Stomach smooth muscle (tissue), 2 donors: ENCODE results near the gene ROS1.

Source experiments
- H3K27ac ChIP-seq: one replicate; pipeline ENCODE4 v1.7.0; 2013; ENCODE audit warnings: mild to moderate bottlenecking, low read length, inconsistent platforms
- H3K27me3 ChIP-seq, 2 donors: one replicate each; pipeline ENCODE4 v1.7.0; 2013; ENCODE audit warnings: low read length in 2 of 2; ENCODE audit not compliant: insufficient read depth in 2 of 2, control insufficient read depth in 1 of 2
- H3K36me3 ChIP-seq, 2 donors: one replicate each; pipeline ENCODE4 v1.7.0; 2013; ENCODE audit warnings: low read length in 2 of 2; ENCODE audit not compliant: control insufficient read depth in 2 of 2, insufficient read depth in 2 of 2
- H3K4me1 ChIP-seq: one replicate; pipeline ENCODE4 v1.7.0; 2013; ENCODE audit warnings: low read length; ENCODE audit not compliant: control insufficient read depth, insufficient read depth
- H3K4me3 ChIP-seq, 2 donors: one replicate each; pipeline ENCODE4 v1.7.0; 2013; ENCODE audit warnings: low read length in 2 of 2
- H3K9ac ChIP-seq, 2 donors: one replicate each; pipeline ENCODE4 v1.7.0; 2013; ENCODE audit warnings: low read length in 2 of 2, mild to moderate bottlenecking in 1 of 2
- H3K9me3 ChIP-seq, 2 donors: one replicate each; pipeline ENCODE4 v1.7.0; 2013; ENCODE audit warnings: low read length in 2 of 2; ENCODE audit not compliant: control insufficient read depth in 2 of 2
- donor health status: healthy.
- donor health status: Pancreatic carcinoma.

ROS1 gene

GRCh38 chr6:117311726-117312125 lies 114.0 kb downstream of the ROS1 start:
- H3K27ac ChIP-seq = no peak overlapping the region
- no peaks in the 10 kb centered on the region for H3K9me3 ChIP-seq
- peaks cover 0 to 6% of the 10 kb centered on the region in 2 donors for H3K27me3 ChIP-seq
- H3K36me3 ChIP-seq = no peaks in the 10 kb centered on the region
- no peak overlapping the region for H3K9ac ChIP-seq
- no peaks in the 10 kb centered on the region for H3K4me1 ChIP-seq
- no peak overlapping the region for H3K4me3 ChIP-seq

GRCh38 chr6:117311310-117311709 lies 114.4 kb downstream of the ROS1 start:
- no peak overlapping the region for H3K27ac ChIP-seq
- no peaks in the 10 kb centered on the region for H3K9me3 ChIP-seq
- no peak overlapping the region for H3K9ac ChIP-seq
- H3K4me1 ChIP-seq = no peaks in the 10 kb centered on the region
- H3K36me3 ChIP-seq = no peaks in the 10 kb centered on the region
- H3K27me3 ChIP-seq = peaks cover 0 to 6% of the 10 kb centered on the region in 2 donors
- H3K4me3 ChIP-seq = no peak overlapping the region

- no peak overlapping the region for H3K4me3 ChIP-seq
- H3K27me3 ChIP-seq = peaks cover 0 to 6% of the 10 kb centered on the region in 2 donors
- no peaks in the 10 kb centered on the region for H3K4me1 ChIP-seq
- H3K36me3 ChIP-seq = no peaks in the 10 kb centered on the region
- no peak overlapping the region for H3K27ac ChIP-seq
- H3K9me3 ChIP-seq = no peaks in the 10 kb centered on the region
- H3K9ac ChIP-seq = no peak overlapping the region
These were observed 116.1 kb downstream of the ROS1 start for GRCh38 chr6:117309611-117310010.

GRCh38 chr6:117309069-117309468 lies 116.7 kb downstream of the ROS1 start:
- Histone ChIP-seq H3K4me1 (no peaks in the 10 kb centered on the region), H3K27me3 (peaks cover 0 to 6% of the 10 kb centered on the region in 2 donors), H3K4me3 (no peak overlapping the region), H3K9ac (no peak overlapping the region), H3K9me3 (no peaks in the 10 kb centered on the region), H3K36me3 (no peaks in the 10 kb centered on the region), H3K27ac (no peak overlapping the region)

GRCh38 chr6:117307655-117308054 lies 118.1 kb downstream of the ROS1 start:
- no peak overlapping the region for H3K27ac ChIP-seq
- peaks cover 0 to 6% of the 10 kb centered on the region in 2 donors for H3K27me3 ChIP-seq
- H3K4me1 ChIP-seq = no peaks in the 10 kb centered on the region
- H3K9ac ChIP-seq = no peak overlapping the region
- H3K9me3 ChIP-seq = no peaks in the 10 kb centered on the region
- H3K36me3 ChIP-seq = no peaks in the 10 kb centered on the region
- no peak overlapping the region for H3K4me3 ChIP-seq

GRCh38 chr6:117306227-117306790 lies 119.4 kb downstream of the ROS1 start:
- Histone ChIP-seq H3K4me1 (no peaks in the 10 kb centered on the region), H3K4me3 (no peak overlapping the region), H3K9ac (no peak overlapping the region), H3K36me3 (no peaks in the 10 kb centered on the region), H3K27ac (no peak overlapping the region), H3K27me3 (no peaks in the 10 kb centered on the region), H3K9me3 (no peaks in the 10 kb centered on the region)

- Histone ChIP-seq H3K4me1 (no peaks in the 10 kb centered on the region), H3K4me3 (no peak overlapping the region), H3K9me3 (no peaks in the 10 kb centered on the region), H3K27me3 (no peaks in the 10 kb centered on the region), H3K27ac (no peak overlapping the region), H3K36me3 (no peaks in the 10 kb centered on the region), H3K9ac (no peak overlapping the region)
These were observed 121.3 kb downstream of the ROS1 start for GRCh38 chr6:117304446-117304845.

GRCh38 chr6:117303323-117303722 lies 122.4 kb downstream of the ROS1 start:
- Histone ChIP-seq H3K4me3 (no peak overlapping the region), H3K27ac (no peak overlapping the region), H3K9me3 (no peaks in the 10 kb centered on the region), H3K36me3 (no peaks in the 10 kb centered on the region), H3K27me3 (no peaks in the 10 kb centered on the region), H3K9ac (no peak overlapping the region), H3K4me1 (no peaks in the 10 kb centered on the region)

GRCh38 chr6:117298941-117299340 lies 126.8 kb downstream of the ROS1 start:
- Histone ChIP-seq H3K27ac (no peak overlapping the region), H3K4me1 (no peaks in the 10 kb centered on the region), H3K36me3 (no peaks in the 10 kb centered on the region), H3K9ac (no peak overlapping the region), H3K9me3 (no peaks in the 10 kb centered on the region), H3K4me3 (no peak overlapping the region), H3K27me3 (no peaks in the 10 kb centered on the region)

GRCh38 chr6:117290173-117290846 lies 135.4 kb downstream of the ROS1 start:
- Histone ChIP-seq H3K9me3 (no peaks in the 10 kb centered on the region), H3K27me3 (no peaks in the 10 kb centered on the region), H3K27ac (no peak overlapping the region), H3K4me1 (no peaks in the 10 kb centered on the region), H3K4me3 (no peak overlapping the region), H3K36me3 (no peaks in the 10 kb centered on the region), H3K9ac (no peak overlapping the region)

- no peak overlapping the region for H3K27ac ChIP-seq
- H3K9ac ChIP-seq = no peak overlapping the region
- H3K4me3 ChIP-seq = no peak overlapping the region
These were observed 137.5 kb downstream of the ROS1 start for GRCh38 chr6:117288083-117288715.

More at GRCh38 chr6:117288083-117288715, 137.5 kb downstream of the ROS1 start:
- no peaks in the 10 kb centered on the region for H3K9me3 ChIP-seq
- H3K36me3 ChIP-seq = no peaks in the 10 kb centered on the region
- H3K4me1 ChIP-seq = no peaks in the 10 kb centered on the region
- no peaks in the 10 kb centered on the region for H3K27me3 ChIP-seq
